Activated CD8-positive, alpha-beta memory T cell treated with anti-CD3 and anti-CD28 coated beads for 36 hours (primary cell): ENCODE results near the gene B3GNT7. TPM values are rescaled to one million over a fixed set of nuclear protein-coding genes. Genes with fewer than 3 reads are reported as not detected.
"Not testable (repeated sequence)": the region's sequence is repeated elsewhere in the genome, so short reads cannot be mapped to it uniquely, and the experiment has no call there.

Experiments used
- CTCF ChIA-PET: fragments of 350-600 bp; sonication (Branson Sonifier 250); formaldehyde crosslinking; loops from one replicate; lab custom pipeline; 2021; ENCODE audit warnings: antibody characterized with exemption; lab: Charles Lee
- POLR2A ChIA-PET: fragments of 350-600 bp; sonication (Branson Sonifier 250); formaldehyde crosslinking; loops from one replicate; lab custom pipeline; 2021; ENCODE audit warnings: antibody characterized with exemption; lab: Charles Lee
- total RNA-seq, 2 experiments: library from RNA; stranded (reverse); gene quantifications; one replicate each; pipeline ENCODE4 v1.2.3, GENCODE V29; 2021

The B3GNT7 gene, protein sequence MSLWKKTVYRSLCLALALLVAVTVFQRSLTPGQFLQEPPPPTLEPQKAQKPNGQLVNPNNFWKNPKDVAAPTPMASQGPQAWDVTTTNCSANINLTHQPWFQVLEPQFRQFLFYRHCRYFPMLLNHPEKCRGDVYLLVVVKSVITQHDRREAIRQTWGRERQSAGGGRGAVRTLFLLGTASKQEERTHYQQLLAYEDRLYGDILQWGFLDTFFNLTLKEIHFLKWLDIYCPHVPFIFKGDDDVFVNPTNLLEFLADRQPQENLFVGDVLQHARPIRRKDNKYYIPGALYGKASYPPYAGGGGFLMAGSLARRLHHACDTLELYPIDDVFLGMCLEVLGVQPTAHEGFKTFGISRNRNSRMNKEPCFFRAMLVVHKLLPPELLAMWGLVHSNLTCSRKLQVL
- total RNA-seq, result under 1 TPM; 0.25 to 0.27 TPM

DNA sequence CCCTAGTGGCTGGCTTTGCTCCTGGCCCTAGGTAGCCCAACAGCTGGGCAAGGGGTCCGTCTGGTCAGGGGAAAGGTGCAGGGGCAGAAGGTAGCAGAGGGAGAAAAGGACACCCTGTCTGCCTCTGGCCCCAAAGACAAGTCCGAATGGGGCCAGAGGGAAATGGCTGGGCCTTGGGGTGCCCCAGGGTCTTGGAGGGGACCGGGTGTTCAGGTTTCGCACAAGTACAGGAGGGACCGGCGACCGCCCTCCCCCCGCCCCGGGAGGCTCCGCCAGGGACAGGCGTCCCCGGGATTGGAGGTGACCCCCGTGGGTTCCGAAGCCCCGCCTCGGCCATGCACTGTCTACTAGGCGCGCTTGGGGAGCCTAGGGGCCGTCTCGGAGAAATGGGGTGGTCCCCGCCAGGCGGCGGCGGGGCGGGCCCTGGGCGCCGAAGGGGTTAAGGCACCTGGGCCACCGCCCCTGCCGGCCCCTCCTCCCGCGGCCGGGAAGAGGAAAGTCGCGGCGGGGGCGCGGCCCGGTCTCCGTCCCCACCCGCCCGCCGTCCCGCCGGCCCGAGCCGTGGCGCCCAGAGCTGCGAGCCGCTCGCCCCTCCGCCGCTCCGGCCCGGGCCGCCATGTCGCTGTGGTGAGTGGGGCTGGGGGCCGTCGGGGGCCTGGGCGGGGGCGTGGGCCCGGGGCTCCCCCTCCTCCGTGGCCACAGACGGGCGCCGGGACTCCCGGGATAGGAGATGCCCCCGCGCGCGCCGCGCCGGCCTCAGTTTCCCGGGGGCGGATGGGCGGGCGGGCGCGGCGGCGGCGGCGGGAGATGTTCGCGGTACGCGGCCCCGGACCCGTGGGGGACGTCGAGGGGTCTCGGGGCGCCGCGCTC is at the start of gene B3GNT7:
Gene B3GNT7 (plus strand): TSS at position 523 of the 870 bp plus-strand sequence. CDS start 94 bp downstream, at position 617.
- ChIA-PET CTCF (interaction anchor here (2.1 kb wide), 1 partner anchor 10 kb away, joined by 8 read pairs; no protein-coding TSS in a partner anchor), POLR2A (no interaction called here)

DNA sequence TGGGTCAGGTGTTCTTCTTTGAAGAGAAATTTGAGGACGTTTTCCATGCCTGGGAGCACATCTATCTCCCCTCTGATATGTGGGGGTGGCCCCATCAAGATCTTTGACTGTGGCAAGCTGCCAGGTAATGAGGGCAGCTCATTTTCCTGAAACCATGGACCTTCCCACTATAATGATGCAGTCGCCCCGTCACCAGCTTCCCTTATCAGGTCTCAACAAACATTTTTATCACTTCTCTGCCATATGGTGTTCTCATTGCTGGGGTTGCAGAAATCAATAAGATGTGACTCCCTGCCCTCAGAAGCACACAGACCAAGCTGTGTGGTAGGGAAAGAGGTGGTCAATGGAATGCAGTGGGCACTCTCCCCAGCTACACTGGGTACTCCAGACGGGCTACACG is 48.4 kb upstream of the B3GNT7 start:
- POLR2A ChIA-PET, result no interaction called here

DNA sequence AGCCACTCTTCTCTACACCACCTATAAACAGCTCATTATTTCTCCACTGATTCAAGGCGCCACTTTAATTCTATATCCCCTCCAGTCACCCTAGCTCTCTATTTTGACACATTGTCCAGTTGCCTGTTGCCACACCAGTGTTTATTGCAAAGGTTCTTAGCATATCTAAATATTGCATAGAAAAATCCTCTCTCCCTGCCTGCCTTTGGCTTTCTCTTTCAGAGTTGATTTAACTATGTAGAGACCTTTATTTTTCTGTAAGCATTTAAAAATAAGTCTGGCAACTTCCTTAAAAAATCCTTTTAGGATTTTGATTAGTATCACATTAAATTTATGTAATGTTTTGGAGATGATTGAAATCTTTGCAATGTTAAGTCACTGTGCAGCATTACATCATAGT is 47.9 kb upstream of the B3GNT7 start:
- CTCF ChIA-PET, result no interaction called here
- POLR2A ChIA-PET, result no interaction called here

More for the DNA sequence above, 48.4 kb upstream of the B3GNT7 start:
- CTCF ChIA-PET, result no interaction called here

DNA sequence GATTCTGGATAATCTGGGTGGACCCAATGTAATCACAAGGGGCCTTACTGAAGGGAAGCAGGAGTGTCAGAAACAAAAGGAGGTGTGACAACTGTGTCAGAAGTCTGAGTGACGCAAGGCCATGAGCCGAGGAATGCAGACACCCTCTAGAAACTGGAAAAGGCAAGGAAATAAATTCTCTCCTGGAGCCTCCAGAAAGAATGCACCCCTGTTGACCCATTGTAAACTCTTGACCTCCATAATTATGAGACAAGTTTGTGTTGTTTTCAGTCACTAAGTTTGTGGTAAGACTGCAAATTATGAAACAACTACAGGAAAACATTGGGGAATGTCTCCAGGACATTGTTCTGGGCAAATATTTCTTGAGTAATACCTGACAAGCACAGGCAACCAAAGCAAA is 47.3 kb upstream of the B3GNT7 start:
- CTCF ChIA-PET, result no interaction called here
- POLR2A ChIA-PET, result no interaction called here

DNA sequence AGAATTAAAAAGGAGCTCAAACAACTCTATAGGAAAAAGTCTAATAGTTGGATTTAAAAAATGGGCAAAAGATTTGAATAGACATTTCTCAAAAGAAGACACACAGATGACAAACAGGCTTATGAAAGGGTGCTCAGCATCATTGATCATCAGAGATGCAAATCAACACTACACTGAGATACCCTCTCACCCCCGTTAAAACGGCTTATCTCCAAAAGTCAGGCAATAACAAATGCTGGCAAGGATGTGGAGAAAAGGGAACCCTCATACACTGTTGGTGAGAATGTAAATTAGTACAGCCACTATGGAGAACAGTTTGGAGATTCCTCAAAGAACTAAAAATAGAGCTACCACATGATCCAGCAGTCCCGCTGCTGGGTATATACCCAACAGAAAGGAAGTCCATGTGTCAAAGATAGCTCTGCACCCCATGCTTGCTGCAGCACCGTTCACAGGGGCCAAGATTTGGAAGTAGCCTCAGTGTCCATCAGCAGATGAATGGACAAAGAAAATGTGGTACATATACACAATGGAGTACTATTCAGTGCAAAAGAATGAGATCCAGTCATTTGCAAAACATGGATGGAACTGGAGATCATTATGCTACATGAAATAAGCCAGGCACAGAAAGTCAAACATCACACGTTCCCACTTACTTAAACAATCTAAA is 46.7 kb upstream of the B3GNT7 start:
- ChIA-PET CTCF (no interaction called here), POLR2A (no interaction called here)

DNA sequence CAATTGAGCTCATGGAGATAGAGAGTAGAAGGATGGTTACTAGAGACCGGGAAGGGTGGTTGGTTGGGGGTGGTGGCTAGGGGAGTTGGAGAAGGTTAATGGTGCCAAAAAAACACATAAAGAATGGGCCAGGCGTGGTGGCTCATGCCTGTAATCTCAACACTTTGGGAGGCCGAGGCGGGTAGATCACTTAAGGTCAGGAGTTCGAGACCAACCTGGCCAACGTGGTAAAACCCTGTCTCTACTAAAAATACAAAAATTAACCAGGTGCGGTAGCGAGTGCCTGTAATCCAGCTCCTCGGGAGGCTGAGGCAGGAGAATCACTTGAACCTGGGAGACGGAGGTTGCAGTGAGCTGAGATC is 46.2 kb upstream of the B3GNT7 start:
- CTCF ChIA-PET, POLR2A ChIA-PET: not testable (repeated sequence)

DNA sequence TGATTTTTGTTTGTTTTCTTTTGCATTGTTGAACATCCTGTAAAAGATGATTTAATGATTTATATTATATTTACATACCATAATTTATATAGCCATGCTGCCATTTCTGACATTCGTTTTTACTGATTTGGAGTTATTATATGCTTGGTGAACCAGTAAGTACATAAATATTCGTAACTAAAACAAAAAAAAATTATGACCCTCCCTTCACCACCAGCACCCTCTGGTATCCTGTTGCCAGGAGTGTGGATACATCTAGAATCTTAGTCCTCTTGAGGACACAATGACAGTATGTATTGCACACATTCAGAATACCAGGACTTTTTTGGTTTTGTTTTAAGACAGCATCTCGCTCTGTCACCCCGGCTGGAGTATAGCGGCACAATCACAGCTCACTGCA is 43.9 kb upstream of the B3GNT7 start:
- ChIA-PET CTCF (no interaction called here), POLR2A (no interaction called here)

DNA sequence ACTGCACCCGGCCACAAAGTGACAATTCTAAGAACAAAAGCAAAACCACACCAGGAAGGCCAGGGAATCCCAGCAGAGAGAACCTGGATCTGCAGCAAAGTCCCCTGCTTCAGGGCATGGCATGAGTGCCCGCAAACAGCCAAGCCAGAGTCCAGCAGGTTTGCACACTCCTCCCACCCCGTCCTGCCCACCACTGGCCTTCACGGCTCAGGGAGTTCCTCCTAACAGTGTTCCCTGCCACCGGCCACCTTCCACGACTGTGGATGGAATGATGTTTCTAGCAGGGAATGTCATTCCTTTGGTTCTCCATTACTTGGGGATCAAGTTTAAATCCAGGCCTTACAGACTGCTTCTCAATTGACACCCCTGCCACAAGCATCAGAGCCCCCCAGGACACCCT is 42.0 kb upstream of the B3GNT7 start:
- CTCF ChIA-PET, result no interaction called here
- POLR2A ChIA-PET, result no interaction called here

DNA sequence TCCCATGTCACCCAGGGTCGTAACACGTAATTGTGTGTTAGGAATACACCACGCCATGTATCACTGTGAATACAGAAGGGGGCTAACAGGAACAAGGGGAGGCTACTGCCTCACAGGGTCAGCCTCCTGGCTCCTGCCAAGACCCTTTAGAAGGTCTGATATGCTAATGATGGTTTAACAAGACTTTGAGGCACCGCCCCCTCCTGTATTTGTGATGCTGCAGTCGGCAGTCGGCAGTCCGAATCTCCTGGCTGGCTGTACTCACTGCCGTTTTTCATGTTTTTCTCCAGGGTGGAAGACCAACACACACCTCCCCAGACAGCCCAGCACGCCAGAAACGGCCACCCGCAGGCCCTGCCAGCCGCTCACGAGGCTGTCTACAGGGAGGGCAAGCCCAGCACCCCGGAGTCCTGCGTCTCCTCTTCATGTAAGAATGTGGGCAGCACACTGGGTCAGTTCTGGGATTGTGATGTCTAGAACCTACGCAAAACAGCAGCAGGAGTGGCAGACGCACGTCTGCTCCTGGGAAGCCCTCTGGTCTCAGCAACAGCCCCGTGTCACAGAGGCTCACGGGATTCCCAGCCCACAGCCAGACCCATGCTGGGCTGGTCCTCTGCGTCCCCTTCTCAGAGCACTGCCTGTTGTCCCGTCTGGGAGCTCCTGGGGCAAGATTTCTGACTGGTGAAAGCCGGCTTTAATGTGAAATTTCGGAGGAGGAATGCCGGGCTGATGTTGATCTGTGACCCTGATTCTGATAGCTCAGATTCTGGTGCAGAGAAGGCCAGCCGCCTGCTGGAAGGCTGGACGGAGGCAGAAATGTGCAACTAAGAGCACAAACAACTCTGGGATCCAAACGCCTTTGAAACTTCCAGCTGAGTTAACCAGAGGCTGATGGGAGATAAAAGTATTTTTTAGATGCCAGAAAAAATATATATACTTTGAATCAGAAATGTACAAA is 39.7 kb upstream of the B3GNT7 start:
- POLR2A ChIA-PET, result no interaction called here
- CTCF ChIA-PET, result no interaction called here

DNA sequence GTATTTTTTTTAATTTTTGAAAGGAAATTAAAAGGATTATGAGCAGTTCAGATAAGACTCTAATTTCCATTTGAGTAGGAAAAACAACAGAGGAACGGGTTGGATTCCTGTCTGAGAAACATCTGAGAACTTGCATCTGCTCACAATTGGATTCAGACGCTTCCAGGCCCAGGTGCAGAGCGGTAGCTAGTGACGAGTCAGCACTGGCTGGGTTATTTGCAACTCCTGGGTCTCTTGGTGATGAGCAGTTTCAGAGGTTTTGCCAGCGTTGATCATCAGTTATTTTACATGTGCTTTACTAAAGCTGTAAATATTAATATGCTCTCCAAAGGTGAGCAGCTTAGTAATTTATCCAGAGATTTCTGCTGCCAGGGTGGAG is 39.1 kb upstream of the B3GNT7 start:
- ChIA-PET CTCF (no interaction called here), POLR2A (no interaction called here)

DNA sequence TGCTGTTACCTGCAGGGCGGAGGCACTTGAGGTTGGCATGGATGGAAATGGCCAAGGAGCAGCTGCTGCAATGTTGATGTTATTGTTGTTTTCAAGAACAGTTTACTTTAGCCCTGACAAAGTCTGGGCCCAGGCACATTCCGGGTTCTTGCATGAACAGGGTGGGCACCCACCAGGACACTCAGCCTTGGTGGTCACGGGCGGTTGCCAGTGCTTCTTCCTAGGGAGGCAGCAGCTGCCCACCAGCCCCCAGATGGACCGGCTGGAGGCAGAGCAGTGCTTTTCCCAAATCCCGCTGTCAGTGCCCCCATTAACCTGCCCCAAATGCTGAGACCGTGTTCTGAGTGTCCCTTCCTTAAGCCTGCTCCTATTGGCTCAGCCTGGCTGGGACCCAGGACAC is 38.5 kb upstream of the B3GNT7 start:
- ChIA-PET POLR2A (no interaction called here), CTCF (no interaction called here)

DNA sequence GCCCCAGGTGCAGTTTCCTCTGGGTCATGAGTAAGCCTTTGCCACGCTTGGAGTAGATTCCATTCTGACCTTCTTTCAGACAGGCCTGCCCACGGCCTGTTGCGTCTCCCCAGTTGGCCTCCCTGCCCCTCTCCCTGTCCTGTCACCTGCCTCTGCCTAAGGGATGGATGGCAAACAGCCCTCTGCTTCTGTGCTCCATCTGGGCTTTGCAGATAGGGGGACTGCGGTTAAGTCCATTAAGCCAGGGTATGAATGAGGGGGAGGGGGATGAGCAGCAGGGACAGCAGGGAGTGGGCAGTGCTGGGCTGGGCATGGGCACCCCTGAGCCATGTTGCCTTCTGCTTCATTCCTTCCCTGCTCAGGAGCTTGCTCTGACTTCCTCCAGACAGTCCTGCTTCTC is 37.6 kb upstream of the B3GNT7 start:
- CTCF ChIA-PET, result no interaction called here
- POLR2A ChIA-PET, result no interaction called here

DNA sequence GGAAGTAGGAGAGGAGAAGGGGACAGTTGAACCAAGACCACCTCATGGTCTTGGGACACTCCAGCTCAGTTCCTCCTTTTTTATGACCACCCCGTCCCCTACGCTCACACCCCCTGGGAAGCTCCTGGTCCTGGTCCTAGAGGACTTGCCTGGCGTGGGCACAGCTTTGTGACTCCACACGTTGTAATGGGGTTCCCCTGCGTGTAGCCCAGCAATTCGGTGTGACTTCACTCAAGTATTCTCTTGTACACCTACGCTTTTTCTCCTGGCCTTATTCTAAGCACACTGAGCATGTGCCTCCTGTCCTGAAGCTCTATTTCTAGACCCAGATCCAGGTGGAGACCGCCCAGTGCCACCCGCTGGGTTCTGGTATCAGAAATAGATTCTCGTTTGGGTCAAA is 36.1 kb upstream of the B3GNT7 start:
- ChIA-PET CTCF (no interaction called here), POLR2A (no interaction called here)

DNA sequence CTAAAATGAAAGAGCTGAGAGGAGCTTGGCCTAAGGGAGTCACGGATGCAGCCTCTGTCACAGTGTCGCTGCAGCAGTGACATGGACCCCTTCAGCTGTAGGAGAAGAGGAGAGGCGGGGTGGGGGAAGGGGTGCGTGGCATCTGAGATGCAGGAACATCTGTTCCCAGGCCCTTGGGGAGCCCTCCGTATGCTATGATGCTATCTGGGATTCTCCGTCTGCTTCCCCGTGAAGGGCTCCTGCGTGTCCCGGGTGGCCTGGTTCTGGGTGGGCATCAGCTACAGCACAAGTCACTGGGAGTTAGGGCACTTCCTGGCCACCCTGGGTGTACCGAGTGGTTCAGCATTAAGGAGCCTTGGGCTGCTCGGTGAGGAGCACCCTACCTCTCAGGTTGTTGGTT is 35.6 kb upstream of the B3GNT7 start:
- CTCF ChIA-PET, result no interaction called here
- POLR2A ChIA-PET, result no interaction called here

DNA sequence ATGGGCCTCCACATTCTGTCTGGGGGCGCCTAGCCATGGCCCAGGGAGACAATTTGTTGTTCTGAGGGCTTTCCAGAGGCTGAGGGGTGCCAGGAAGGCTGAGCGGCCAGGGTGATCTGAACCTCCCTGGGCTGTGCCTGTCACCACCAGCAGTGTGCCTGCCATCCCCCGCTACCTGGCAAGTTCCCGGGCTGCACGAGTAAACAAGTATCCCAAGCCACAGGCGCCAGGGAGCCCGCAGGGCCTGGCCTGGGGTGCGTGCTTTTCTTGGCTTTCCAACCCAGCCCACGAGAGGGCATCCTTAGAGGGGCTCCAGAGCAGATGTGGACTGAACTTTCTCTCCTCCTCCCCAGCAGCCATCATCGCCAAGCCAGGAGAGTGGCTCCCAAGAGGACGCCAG is 35.1 kb upstream of the B3GNT7 start:
- POLR2A ChIA-PET, result no interaction called here

DNA sequence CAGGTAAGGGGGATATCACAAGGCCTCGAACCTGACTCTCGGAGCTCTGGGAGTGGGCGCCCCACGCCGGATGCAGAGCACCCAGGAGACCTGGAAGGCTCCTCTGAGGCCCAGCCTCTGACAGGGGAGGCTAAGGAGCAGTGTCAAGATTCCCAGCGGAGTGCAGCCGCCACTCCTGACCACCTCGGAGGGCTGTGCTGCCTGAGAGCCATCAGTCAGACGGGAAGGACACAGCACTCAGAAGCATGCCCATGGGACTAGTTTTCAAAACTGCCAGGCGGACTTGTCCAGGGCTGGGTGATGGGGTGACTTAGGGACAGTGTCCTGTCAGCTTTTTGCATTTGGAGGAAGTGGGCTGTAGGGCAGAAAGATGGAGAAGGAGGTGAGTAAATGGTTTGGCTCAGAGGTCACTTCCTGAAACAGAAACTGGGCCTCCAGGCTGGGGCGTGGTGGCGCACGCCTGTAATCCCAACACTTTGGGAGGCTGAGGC is 34.6 kb upstream of the B3GNT7 start:
- ChIA-PET POLR2A (no interaction called here), CTCF (no interaction called here)

More for the DNA sequence above, 35.1 kb upstream of the B3GNT7 start:
- CTCF ChIA-PET, result no interaction called here

DNA sequence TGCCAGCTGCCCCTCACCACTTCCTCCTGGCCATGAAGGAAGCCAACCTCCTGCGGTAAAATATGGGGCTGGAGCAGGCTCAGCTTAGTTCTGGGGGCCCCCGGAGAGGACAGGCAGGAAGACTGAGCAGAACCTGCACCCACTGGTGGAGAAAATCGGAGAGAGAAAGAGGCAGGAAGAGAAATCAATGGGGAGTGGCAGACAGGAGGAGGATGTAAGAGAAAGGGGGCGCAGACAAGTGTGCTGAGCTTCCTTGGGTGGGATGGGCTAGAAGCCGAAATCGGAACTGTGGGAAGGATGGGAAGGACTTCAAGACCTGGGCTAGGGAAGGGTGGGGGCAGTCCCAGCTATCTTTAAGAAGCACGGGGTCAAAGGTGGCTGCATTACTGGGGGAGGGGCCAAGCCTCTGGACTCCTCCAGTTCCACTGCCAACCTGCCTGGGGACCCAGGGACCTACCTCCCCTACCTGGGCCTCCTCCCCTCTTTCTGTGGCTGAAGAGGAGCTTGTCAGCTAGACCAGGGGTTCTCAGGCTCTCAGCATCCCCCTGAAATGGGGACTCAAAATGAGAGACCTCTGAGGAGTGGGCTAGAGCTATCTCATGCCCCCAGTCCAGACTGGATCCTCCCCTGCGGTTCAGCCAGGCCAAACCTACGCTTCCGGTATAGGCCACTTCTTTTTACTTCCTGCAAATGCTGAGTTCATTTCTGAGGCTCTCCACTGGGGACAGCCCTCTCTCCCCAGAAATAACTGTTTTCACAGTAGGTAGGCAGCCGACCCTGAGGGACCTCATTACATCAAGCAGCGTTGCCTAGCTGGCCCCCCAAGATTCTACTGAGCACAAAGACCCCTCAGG is 33.6 kb upstream of the B3GNT7 start:
- ChIA-PET CTCF (interaction anchor here (0.8 kb wide), 2 partner anchors 53 to 91 kb away, joined by 3 to 4 read pairs; no protein-coding TSS in a partner anchor), POLR2A (no interaction called here)
